Lung (tissue), 12 donors: ENCODE results near the gene RTBDN. TPM values are rescaled to one million over a fixed set of nuclear protein-coding genes. Genes with fewer than 3 reads are reported as not detected.

ENCODE experiments used
- ATAC-seq: fragments of 200-7000 bp; cut with Tn5 transposase; one replicate; pipeline ENCODE4 v1.9.1; 2020; ENCODE audit warnings: moderate number of reproducible peaks; ENCODE audit not compliant: insufficient read depth, low FRiP score
- DNase-seq, 3 donors: peaks; one replicate each; pipeline ENCODE4 v3.0.0-alpha.2; 2013 to 2017
- H3K27ac ChIP-seq, 2 donors: one replicate each; pipeline ENCODE4 v1.5.1; 2013; ENCODE audit warnings: mild to moderate bottlenecking in 2 of 2, moderate library complexity in 2 of 2, control low read depth in 1 of 2, inconsistent platforms in 1 of 2, low read depth in 1 of 2, low read length in 1 of 2
- H3K27me3 ChIP-seq, 3 donors: one replicate each; pipeline ENCODE4 v1.5.1; 2013; ENCODE audit warnings: low read length in 2 of 3; ENCODE audit not compliant: control insufficient read depth in 3 of 3, insufficient read depth in 3 of 3
- H3K36me3 ChIP-seq, 4 donors: one replicate each; pipeline ENCODE4 v1.5.1; 2013; ENCODE audit warnings: low read length in 4 of 4, mild to moderate bottlenecking in 1 of 4, moderate library complexity in 1 of 4; ENCODE audit not compliant: control insufficient read depth in 4 of 4, insufficient read depth in 4 of 4
- H3K4me1 ChIP-seq, 5 donors: one replicate each; pipeline ENCODE4 v1.5.1; 2013; ENCODE audit warnings: low read length in 5 of 5, mild to moderate bottlenecking in 2 of 5, moderate library complexity in 1 of 5; ENCODE audit not compliant: control insufficient read depth in 5 of 5, insufficient read depth in 5 of 5
- H3K4me3 ChIP-seq: one replicate; pipeline ENCODE4 v1.5.1; 2013; ENCODE audit warnings: mild to moderate bottlenecking, control low read depth, moderate library complexity
- H3K9ac ChIP-seq, 2 donors: one replicate each; pipeline ENCODE4 v1.5.1; 2013; ENCODE audit warnings: low read length in 2 of 2, control low read depth in 1 of 2; ENCODE audit not compliant: insufficient read depth in 1 of 2
- H3K9me3 ChIP-seq, 4 donors: one replicate each; pipeline ENCODE4 v1.5.1; 2013; ENCODE audit warnings: low read length in 3 of 4, mild to moderate bottlenecking in 1 of 4, moderate library complexity in 1 of 4; ENCODE audit not compliant: control insufficient read depth in 4 of 4, insufficient read depth in 3 of 4
- CTCF ChIP-seq: IDR thresholded peaks from 2 replicates; pipeline ENCODE4 v1.5.1; 2012; ENCODE audit warnings: mild to moderate bottlenecking; ENCODE audit errors: control extremely low read depth, extremely low read depth
- WGBS, 2 donors: extraction: QIAGEN DNeasy Blood & Tissue Kit; methylation state at CpG; one replicate each; pipeline ENCODE4 v1.1.7; 2013; 5-methylcytosine and 5-hydroxymethylcytosine counted together
- polyA plus RNA-seq, 2 donors: library from polyadenylated mRNA; stranded (reverse); fragments of 200-250 nt; gene quantifications; one replicate each; pipeline ENCODE4 v1.2.1, GENCODE V29; 2013
- total RNA-seq, 2 donors: library from RNA; depleted of rRNA in 1 of 2; stranded (reverse); fragments of >200 nt in 1 of 2; gene quantifications; one replicate each; pipeline ENCODE4 v1.2.1, GENCODE V29; 2014 to 2021
- donor health status: control.
- donor health status: control.
- donor health status: Bipolar disorder and iron deficiency.
- donor health status: healthy.
- donor health status: DM: yes; HTN: yes; CAD: no.

The RTBDN gene
- total and polyA plus RNA-seq, 4 donors = not detected

GRCh38 chr19:12859546-12859945 lies 25.2 kb upstream of the RTBDN start:
- ATAC-seq = no peak
- WGBS, 2 donors = 56 to 62% methylated on average over 7 of the region's 7 CpGs
- H3K4me1 ChIP-seq = no peaks in the 10 kb centered on the region

DNA sequence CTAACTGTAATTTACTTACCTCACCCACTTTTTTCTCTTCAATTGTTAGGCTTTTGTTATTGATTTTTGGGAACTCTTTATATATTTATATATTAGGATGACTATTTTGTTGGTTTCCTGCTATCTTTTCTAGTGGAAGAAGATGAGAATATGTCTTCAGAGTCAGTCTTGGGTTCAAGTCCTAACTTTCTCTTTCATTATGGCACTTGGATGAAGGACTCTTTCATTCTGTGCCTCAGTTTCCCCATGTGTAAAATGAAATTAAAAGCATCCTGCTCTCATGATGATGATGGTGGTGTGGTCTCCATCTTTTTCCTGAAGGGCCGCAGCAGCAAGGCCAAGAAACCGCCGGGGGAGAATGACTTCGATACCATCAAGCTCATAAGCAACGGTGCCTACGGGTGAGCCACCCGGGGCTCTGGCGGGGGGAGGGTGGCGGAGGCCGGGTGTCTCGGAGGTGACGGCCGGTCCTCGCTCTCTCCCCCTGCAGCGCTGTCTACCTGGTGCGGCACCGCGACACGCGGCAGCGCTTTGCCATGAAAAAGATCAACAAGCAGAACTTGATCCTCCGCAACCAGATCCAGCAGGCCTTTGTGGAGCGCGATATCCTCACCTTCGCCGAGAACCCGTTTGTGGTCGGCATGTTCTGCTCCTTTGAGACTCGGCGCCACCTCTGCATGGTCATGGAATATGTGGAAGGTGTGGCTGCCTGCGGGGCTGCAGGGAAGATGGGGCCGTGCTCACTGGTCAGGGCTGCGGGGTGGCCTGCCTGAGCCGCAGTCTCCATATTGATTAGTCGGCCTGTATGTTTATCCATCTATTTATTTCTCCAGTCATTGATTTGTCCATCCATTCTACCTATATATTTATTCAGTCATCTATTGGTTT lies 23.9 kb upstream of the RTBDN start:
- Histone ChIP-seq H3K27me3 (no peaks in the 10 kb centered on the region), H3K9ac (no peak overlapping the region), H3K9me3 (peaks cover 0 to 2% (median 0%) of the 10 kb centered on the region in 4 donors), H3K27ac (no peak overlapping the region), H3K36me3 (no peaks in the 10 kb centered on the region), H3K4me3 (no peak overlapping the region), H3K4me1 (no peaks in the 10 kb centered on the region)
- no peak for ATAC-seq
- DNase-seq = no peak
- WGBS, 2 donors = 95% methylated on average over 35 of the region's 35 CpGs
- no peak for TF ChIP-seq CTCF

More at GRCh38 chr19:12859546-12859945, 25.2 kb upstream of the RTBDN start:
- Histone ChIP-seq H3K27me3 (no peaks in the 10 kb centered on the region), H3K9ac (no peak overlapping the region), H3K36me3 (no peaks in the 10 kb centered on the region), H3K27ac (no peak overlapping the region), H3K9me3 (peaks cover 0 to 2% (median 0%) of the 10 kb centered on the region in 4 donors), H3K4me3 (no peak overlapping the region)
- DNase-seq = no peak
- TF ChIP-seq CTCF = no peak

GRCh38 chr19:12856653-12857052 lies 22.3 kb upstream of the RTBDN start:
- H3K36me3 ChIP-seq = no peaks in the 10 kb centered on the region
- no peak overlapping the region for H3K4me3 ChIP-seq
- H3K27ac ChIP-seq = no peak overlapping the region
- no peaks in the 10 kb centered on the region for H3K27me3 ChIP-seq
- no peaks in the 10 kb centered on the region for H3K4me1 ChIP-seq
- no peak overlapping the region for H3K9ac ChIP-seq
- H3K9me3 ChIP-seq = peaks cover 0 to 2% (median 0%) of the 10 kb centered on the region in 4 donors
- DNase-seq (no peak), ATAC-seq (no peak)
- WGBS, 2 donors = 67 to 83% methylated on average over 1 of the region's 1 CpG
- TF ChIP-seq CTCF = no peak
